Endothelial cell (in vitro differentiated cells): Measurements from ENCODE around the gene RAB31. TPM values are rescaled to one million over a fixed set of nuclear protein-coding genes. Genes with fewer than 3 reads are reported as not detected.
"Not testable (repeated sequence)": the region's sequence is repeated elsewhere in the genome, so short reads cannot be mapped to it uniquely, and the experiment has no call there.

ENCODE experiments used
- DNase-seq: peaks from one replicate; pipeline ENCODE4 v3.0.0; 2021; ENCODE audit warnings: low spot score
- H3K27ac Mint-ChIP-seq: one replicate; pipeline ENCODE4 v1.8.0; 2021; ENCODE audit warnings: mixed read lengths, inconsistent platforms; ENCODE audit not compliant: unreplicated experiment
- H3K27me3 Mint-ChIP-seq: one replicate; pipeline ENCODE4 v1.8.0; 2021; ENCODE audit warnings: mild to moderate bottlenecking, moderate library complexity, mixed read lengths, inconsistent platforms; ENCODE audit not compliant: unreplicated experiment
- H3K36me3 Mint-ChIP-seq: one replicate; pipeline ENCODE4 v1.8.0; 2021; ENCODE audit warnings: mild to moderate bottlenecking, low read depth, mixed read lengths, inconsistent platforms; ENCODE audit not compliant: unreplicated experiment
- H3K4me1 Mint-ChIP-seq: one replicate; pipeline ENCODE4 v1.8.0; 2021; ENCODE audit warnings: mild to moderate bottlenecking, mixed read lengths, inconsistent platforms; ENCODE audit not compliant: unreplicated experiment
- H3K4me3 Mint-ChIP-seq: one replicate; pipeline ENCODE4 v1.8.0; 2021; ENCODE audit warnings: mild to moderate bottlenecking, mixed read lengths, inconsistent platforms; ENCODE audit not compliant: unreplicated experiment
- H3K9me3 Mint-ChIP-seq: one replicate; pipeline ENCODE4 v1.8.0; 2021; ENCODE audit warnings: mixed read lengths, inconsistent platforms; ENCODE audit not compliant: unreplicated experiment
- CTCF ChIP-seq: fragments of 200-600 bp; sonication (generic); IDR thresholded peaks from one replicate; pipeline ENCODE4 v1.5.0; 2021; ENCODE audit warnings: antibody characterized with exemption; ENCODE audit not compliant: unreplicated experiment
- total RNA-seq: library from RNA; stranded (reverse); fragmentation: NEBNext Ultra II Directional; extraction: Animal tissue kit (Norgen Biotek cat#: 25700); gene quantifications from one replicate; pipeline ENCODE4 v1.2.1, GENCODE V29; 2021; ENCODE audit not compliant: unreplicated experiment

The RAB31 gene
- total RNA-seq, 1 donor from 2014 or later, result 88.8 TPM

- no peaks in the 10 kb centered on the region for H3K9me3 Mint-ChIP-seq
- no peaks in the 10 kb centered on the region for H3K4me1 Mint-ChIP-seq
- H3K27me3 Mint-ChIP-seq, result peaks cover 1% of the 10 kb centered on the region
- H3K36me3 Mint-ChIP-seq, result no peaks in the 10 kb centered on the region
- no peak overlapping the region for H3K27ac Mint-ChIP-seq
- no peak for TF ChIP-seq CTCF
- DNase-seq, result no peak
- no peak overlapping the region for H3K4me3 Mint-ChIP-seq
Measured at GRCh38 chr18:9897129-9897528, 189.0 kb downstream of the RAB31 start.

GRCh38 chr18:9897787-9898291, 189.7 kb downstream of the RAB31 start:
- not testable (repeated sequence) for DNase-seq, H3K27ac Mint-ChIP-seq, H3K4me3 Mint-ChIP-seq, H3K4me1 Mint-ChIP-seq, H3K9me3 Mint-ChIP-seq, H3K27me3 Mint-ChIP-seq, H3K36me3 Mint-ChIP-seq

- no peak for TF ChIP-seq CTCF
- Mint-ChIP-seq H3K9me3 (no peaks in the 10 kb centered on the region), H3K36me3 (no peaks in the 10 kb centered on the region), H3K27ac (no peak overlapping the region), H3K27me3 (peaks cover 1% of the 10 kb centered on the region), H3K4me3 (no peak overlapping the region), H3K4me1 (no peaks in the 10 kb centered on the region)
- no peak for DNase-seq
Measured at GRCh38 chr18:9898792-9899549, 190.9 kb downstream of the RAB31 start.

- not testable (repeated sequence) for H3K4me3 Mint-ChIP-seq, H3K27ac Mint-ChIP-seq, DNase-seq, H3K27me3 Mint-ChIP-seq, H3K9me3 Mint-ChIP-seq, H3K36me3 Mint-ChIP-seq, H3K4me1 Mint-ChIP-seq
Measured at GRCh38 chr18:9899550-9899930, 191.4 kb downstream of the RAB31 start.

- Mint-ChIP-seq H3K36me3 (no peaks in the 10 kb centered on the region), H3K27ac (no peak overlapping the region), H3K27me3 (peaks cover 1% of the 10 kb centered on the region), H3K4me1 (no peaks in the 10 kb centered on the region), H3K9me3 (no peaks in the 10 kb centered on the region), H3K4me3 (no peak overlapping the region)
- no peak for DNase-seq
- no peak for TF ChIP-seq CTCF
Measured at GRCh38 chr18:9900699-9901098, 192.6 kb downstream of the RAB31 start.

- Mint-ChIP-seq H3K36me3 (no peaks in the 10 kb centered on the region), H3K27ac (no peak overlapping the region), H3K9me3 (no peaks in the 10 kb centered on the region), H3K27me3 (peaks cover 1% of the 10 kb centered on the region), H3K4me1 (no peaks in the 10 kb centered on the region), H3K4me3 (no peak overlapping the region)
- TF ChIP-seq CTCF, result no peak
- no peak for DNase-seq
Measured at GRCh38 chr18:9901377-9901776, 193.3 kb downstream of the RAB31 start.

- H3K36me3 Mint-ChIP-seq, H3K27ac Mint-ChIP-seq, H3K4me3 Mint-ChIP-seq, H3K9me3 Mint-ChIP-seq, H3K27me3 Mint-ChIP-seq, H3K4me1 Mint-ChIP-seq, DNase-seq: not testable (repeated sequence)
Measured at GRCh38 chr18:9902264-9902663, 194.2 kb downstream of the RAB31 start.
